Measurements from ENCODE around the gene CDH15. TPM values are rescaled to one million over a fixed set of nuclear protein-coding genes. Genes with fewer than 3 reads are reported as not detected.
A peak's percentile ranks its signal among the peaks of the same experiment; 100 is the strongest.

CDH15 gene
- total and polyA plus RNA-seq, 9 of the 15 experiments (the other 6 are each of a cell fraction or from before 2014, with no cell fraction given) = 0.07 to 0.18 TPM; not detected in 7

DNA sequence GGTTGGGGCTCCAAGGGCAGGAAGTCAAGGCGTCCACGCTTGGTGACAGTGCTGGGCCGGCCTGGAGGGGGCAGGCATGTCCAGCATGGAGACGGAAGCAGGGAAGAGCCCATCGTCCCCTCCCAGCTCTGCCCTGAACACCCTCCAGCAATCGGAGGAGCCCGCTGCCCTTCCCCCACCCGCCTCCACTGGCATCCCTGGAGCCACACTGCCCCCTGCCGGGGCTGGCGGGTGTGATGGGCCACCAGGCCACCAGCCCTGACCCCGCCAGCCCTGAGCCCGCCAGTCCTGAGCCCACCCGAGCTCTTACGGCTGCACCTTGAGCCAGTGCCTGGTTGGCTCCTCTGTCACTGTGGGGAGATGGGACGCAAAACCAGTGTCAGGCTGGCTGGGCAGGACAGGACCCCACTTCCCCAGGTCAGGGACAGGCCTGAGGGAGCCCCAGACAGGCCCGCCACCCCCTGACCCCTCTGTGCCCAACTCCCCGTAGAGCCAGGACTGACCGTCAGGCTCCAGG is 4.1 kb upstream of the CDH15 start (continued):
- TF ChIP-seq, protein P1, sequence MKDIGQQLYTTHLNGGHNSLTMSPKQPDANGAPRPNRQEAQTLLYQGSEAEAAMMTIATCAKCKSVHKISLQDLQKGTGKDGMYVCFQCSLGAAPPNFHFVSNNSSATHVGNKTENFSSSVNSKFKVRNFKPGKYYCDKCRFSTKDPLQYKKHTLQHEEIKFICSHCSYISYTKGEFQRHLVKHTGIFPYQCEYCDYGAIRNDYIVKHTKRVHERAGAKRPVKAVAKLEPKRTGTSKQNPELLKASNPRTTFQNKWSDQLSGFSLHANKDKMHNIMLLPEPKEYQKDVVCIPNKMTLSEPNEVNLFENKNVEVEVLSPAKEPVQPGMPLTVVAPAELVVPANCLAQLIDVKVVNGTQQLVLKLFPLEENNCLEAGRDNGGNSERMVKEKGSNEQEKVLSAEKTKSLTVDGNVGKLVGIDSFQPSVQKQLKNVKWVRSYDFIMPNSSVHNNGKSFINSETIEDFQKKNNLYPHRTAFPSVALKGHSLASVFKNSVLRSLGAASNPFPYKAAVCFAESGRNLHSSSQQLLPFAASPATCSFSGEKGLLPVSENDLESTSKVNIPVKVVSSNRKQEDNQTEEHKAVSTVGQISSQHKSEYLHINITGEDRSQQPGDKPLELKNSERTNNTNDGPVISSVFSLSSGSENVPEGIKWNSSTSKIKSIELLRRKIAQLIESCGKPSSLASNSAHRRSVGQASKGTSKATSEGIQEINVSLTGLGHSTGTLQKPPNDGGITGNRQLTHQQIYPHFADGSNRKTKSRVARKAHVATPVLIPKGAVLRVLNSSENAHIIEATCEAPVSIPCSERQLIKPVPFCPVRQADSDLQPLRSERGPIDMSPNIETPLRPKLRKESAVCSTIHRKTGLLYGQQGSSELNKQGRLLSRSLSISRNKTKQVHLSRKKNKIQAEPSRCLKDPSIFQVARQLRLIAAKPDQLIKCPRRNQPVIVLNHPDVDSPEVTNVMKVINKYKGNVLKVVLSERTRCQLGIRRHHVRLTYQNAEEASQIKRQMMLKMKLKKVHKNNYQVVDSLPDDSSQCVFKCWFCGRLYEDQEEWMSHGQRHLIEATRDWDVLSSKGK (CRISPR knock-in tag; IDR thresholded peaks at IDR 0.05) = no peak
- no peak for TF ChIP-seq ZNF212 (CRISPR knock-in tag; IDR thresholded peaks at IDR 0.05)
- TF ChIP-seq, protein P2, sequence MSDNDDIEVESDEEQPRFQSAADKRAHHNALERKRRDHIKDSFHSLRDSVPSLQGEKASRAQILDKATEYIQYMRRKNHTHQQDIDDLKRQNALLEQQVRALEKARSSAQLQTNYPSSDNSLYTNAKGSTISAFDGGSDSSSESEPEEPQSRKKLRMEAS (CRISPR knock-in tag; IDR thresholded peaks at IDR 0.05) = peak; percentile 71
- TF ChIP-seq MCM2 (IDR thresholded peaks at IDR 0.05; ENCODE audit: low read depth) = no peak
- TF ChIP-seq SMAD3 (CRISPR knock-in tag; conservative IDR thresholded peaks at IDR 0.05) = no peak
- peak; percentile 41; the same call in 1 of the 2 replicates for TF ChIP-seq TCF7 (IDR thresholded peaks at IDR 0.05; ENCODE audit: borderline replicate concordance)
- TF ChIP-seq SNRNP70 (optimal IDR thresholded peaks at IDR 0.05; ENCODE audit: low read depth, low read length) = no peak
- TF ChIP-seq ZNF143 (CRISPR knock-in tag; IDR thresholded peaks at IDR 0.05) = peak; percentile 50; the same call in 1 of the 2 replicates
- no peak for TF ChIP-seq CREBBP (IDR thresholded peaks at IDR 0.05; ENCODE audit: low read depth, low read length)
- TF ChIP-seq, protein P3, sequence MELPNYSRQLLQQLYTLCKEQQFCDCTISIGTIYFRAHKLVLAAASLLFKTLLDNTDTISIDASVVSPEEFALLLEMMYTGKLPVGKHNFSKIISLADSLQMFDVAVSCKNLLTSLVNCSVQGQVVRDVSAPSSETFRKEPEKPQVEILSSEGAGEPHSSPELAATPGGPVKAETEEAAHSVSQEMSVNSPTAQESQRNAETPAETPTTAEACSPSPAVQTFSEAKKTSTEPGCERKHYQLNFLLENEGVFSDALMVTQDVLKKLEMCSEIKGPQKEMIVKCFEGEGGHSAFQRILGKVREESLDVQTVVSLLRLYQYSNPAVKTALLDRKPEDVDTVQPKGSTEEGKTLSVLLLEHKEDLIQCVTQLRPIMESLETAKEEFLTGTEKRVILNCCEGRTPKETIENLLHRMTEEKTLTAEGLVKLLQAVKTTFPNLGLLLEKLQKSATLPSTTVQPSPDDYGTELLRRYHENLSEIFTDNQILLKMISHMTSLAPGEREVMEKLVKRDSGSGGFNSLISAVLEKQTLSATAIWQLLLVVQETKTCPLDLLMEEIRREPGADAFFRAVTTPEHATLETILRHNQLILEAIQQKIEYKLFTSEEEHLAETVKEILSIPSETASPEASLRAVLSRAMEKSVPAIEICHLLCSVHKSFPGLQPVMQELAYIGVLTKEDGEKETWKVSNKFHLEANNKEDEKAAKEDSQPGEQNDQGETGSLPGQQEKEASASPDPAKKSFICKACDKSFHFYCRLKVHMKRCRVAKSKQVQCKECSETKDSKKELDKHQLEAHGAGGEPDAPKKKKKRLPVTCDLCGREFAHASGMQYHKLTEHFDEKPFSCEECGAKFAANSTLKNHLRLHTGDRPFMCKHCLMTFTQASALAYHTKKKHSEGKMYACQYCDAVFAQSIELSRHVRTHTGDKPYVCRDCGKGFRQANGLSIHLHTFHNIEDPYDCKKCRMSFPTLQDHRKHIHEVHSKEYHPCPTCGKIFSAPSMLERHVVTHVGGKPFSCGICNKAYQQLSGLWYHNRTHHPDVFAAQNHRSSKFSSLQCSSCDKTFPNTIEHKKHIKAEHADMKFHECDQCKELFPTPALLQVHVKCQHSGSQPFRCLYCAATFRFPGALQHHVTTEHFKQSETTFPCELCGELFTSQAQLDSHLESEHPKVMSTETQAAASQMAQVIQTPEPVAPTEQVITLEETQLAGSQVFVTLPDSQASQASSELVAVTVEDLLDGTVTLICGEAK (IDR thresholded peaks at IDR 0.05) = 0 out of 2 replicates have a peak, but pooled peaks have one; percentile 11
- TF ChIP-seq, protein P3 (CRISPR knock-in tag; IDR thresholded peaks at IDR 0.05) = no peak
- TF ChIP-seq KLF16 (IDR thresholded peaks at IDR 0.05) = peak; percentile 23; the same call in 1 of the 2 replicates

Measured in K562 (cell line).